Heart left ventricle (tissue), 16 donors: ENCODE measurements around the gene IGFBP1. TPM values are rescaled to one million over a fixed set of nuclear protein-coding genes. Genes with fewer than 3 reads are reported as not detected.

Experiments used
- ATAC-seq, 4 donors: fragments of 200-7000 bp; cut with Tn5 transposase; one replicate each; pipeline ENCODE4 v1.9.1; 2020 to 2022; ENCODE audit warnings: moderate library complexity in 4 of 4, mild to moderate bottlenecking in 3 of 4, moderate number of reproducible peaks in 1 of 4
- DNase-seq, 5 donors: peaks; one replicate each; pipeline ENCODE4 v3.0.0-alpha.2; 2020
- H3K27ac ChIP-seq, 12 donors: fragments of 200-600 bp; sonication (generic) in 4 of 12; one replicate each; pipeline versions ENCODE4 v1.5.0 to v1.8.0; 2016 to 2022; ENCODE audit warnings: mild to moderate bottlenecking in 2 of 12
- H3K27me3 ChIP-seq, 9 donors: fragments of 200-600 bp; sonication (generic) in 2 of 9; one replicate each; pipeline versions ENCODE4 v1.5.1 to v1.8.0; 2016 to 2022; ENCODE audit warnings: mild to moderate bottlenecking in 3 of 9
- H3K36me3 ChIP-seq, 9 donors: fragments of 200-600 bp; sonication (generic) in 2 of 9; one replicate each; pipeline versions ENCODE4 v1.5.0 to v1.8.0; 2018 to 2022; ENCODE audit warnings: mild to moderate bottlenecking in 2 of 9
- H3K4me1 ChIP-seq, 12 donors: fragments of 200-600 bp; sonication (generic) in 4 of 12; one replicate each; pipeline versions ENCODE4 v1.5.0 to v1.8.0; 2016 to 2022; ENCODE audit warnings: mild to moderate bottlenecking in 3 of 12
- H3K4me3 ChIP-seq, 12 donors: fragments of 200-600 bp; sonication (generic) in 4 of 12; one replicate each; pipeline versions ENCODE4 v1.5.0 to v1.8.0; 2017 to 2022; ENCODE audit warnings: mild to moderate bottlenecking in 9 of 12, moderate library complexity in 4 of 12
- H3K9me3 ChIP-seq, 12 donors: fragments of 200-600 bp; sonication (generic) in 4 of 12; one replicate each; pipeline versions ENCODE4 v1.5.0 to v1.8.0; 2016 to 2022; ENCODE audit warnings: mild to moderate bottlenecking in 1 of 12
- POLR2A ChIP-seq, 2 donors: fragments of 450-650 bp; IDR thresholded peaks; one replicate each; pipeline ENCODE4 v1.6.1; 2017; ENCODE audit warnings: antibody characterized with exemption in 2 of 2, mild to moderate bottlenecking in 2 of 2, moderate library complexity in 2 of 2
- WGBS, 4 donors: extraction: QIAGEN DNeasy Blood & Tissue Kit in 2 of 4; methylation state at CpG; one replicate each; pipeline versions ENCODE4 v1.1.5 to v1.1.7; 2013 to 2018; 5-methylcytosine and 5-hydroxymethylcytosine counted together
- intact Hi-C, 10 donors: fragments of 100-400 bp; cut with DNase I; formaldehyde crosslinking; loops; one replicate each; pipeline versions ENCODE4 v1.11.1 to v1.14.2; 2022
- polyA plus RNA-seq, 2 donors: library from polyadenylated mRNA; stranded (reverse); fragments of 200-250 nt; gene quantifications; one replicate each; pipeline ENCODE4 v1.2.3, GENCODE V29; 2013
- total RNA-seq, 9 donors: library from RNA; depleted of rRNA in 2 of 9; stranded (reverse); fragments of >200 nt in 2 of 9; fragmentation: NEBNext Ultra II Directional in 3 of 9; extraction: Animal tissue kit (Norgen Biotek cat#: 25700) in 3 of 9; gene quantifications; one replicate each; pipeline versions ENCODE4 v1.1.0 to v1.2.4, GENCODE V29; 2016 to 2023
- TF ChIP-seq, protein P1 (sequence below), 12 donors: fragments of 200-600 bp; sonication (generic) in 4 of 12; IDR thresholded peaks; one replicate each; pipeline versions ENCODE4 v1.5.0 to v1.8.0; 2018 to 2022; ENCODE audit warnings: antibody characterized with exemption in 12 of 12, mild to moderate bottlenecking in 5 of 12
- donor health status: ischemic (EF 13 %, LVEDD 7.1; RV severe dilation, severe dysfunction).
- donor health status: healthy with polysubstance abuse.
- donor health status: DM: no; HTN: yes; CAD: no.
- donor health status: DM: no; HTN: no; CAD: no.
- donor health status: ischemic (EF 25% LVEDD 6.9; RV normal size, moderate dysfunction).
- donor health status: ischemic (EF 25% LVEDD 5.7; RV mildly dilated, moderate dysfunction).
- donor health status: healthy.
- donor health status: DM: yes; HTN: yes; CAD: no.
- donor health status: ischemic (EF 35%, LVEDD 5.7; RV mildly dilated, moderate dysfunction).
- donor health status: nonischemic (EF 11% LVEDD 7.7; RV severe dilation, severe dysfunction).
- donor health status: DM: yes; HTN: yes; CAD: no.
- donor health status: PGD.
- donor health status: ischemic (EF 29% LVEDD 5.4; RV normal size, mild dysfunction).
- donor health status: nonischemic (EF 23%, LVEDD 6.1; RV moderate dilation, normal function).

Gene IGFBP1
- total and polyA plus RNA-seq, 11 donors, result 1.8 TPM; not detected in 10

DNA sequence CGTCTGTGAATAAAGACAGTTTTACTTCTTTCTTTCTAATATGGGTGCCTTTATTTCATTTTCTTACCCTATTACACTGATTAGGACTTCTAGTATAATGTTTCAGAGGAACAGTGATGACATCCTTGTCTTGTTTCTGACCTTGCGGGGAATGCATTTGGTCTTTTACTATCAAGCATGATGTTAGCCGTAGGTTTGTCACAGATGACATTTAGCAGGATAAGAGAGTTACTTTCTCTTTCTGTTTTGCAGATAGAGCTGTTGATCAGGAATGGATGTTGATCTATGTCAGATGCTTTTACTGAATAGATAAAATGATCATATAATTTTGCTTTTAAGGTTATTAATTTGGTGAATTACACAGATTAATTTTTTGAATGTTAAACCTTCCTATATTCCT lies 39.4 kb downstream of the IGFBP1 start:
- WGBS, 4 donors, result 79 to 86% (median 84%) methylated on average over 3 of the region's 3 CpGs
- ATAC-seq, result no peak

DNA sequence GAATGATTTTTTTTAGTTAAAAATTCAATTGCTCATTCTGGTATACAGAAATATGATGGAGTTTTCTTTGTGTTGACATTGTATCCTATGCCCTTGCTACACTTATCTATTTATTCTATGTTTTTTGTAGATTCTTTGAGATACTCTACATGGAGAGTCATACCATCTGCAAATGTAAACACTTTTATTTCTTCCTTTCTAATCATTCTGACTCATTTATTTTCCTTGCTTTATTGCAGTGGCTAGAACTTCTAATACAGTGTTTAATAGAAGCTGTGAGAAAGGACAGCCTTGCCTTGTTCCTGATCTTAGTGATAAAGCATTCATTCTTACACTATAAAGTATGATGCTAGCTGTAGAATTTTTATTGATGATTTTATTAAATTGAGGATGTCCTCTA lies 42.7 kb downstream of the IGFBP1 start:
- H3K4me1 ChIP-seq, result no peaks in the 10 kb centered on the region
- no peak overlapping the region for H3K27ac ChIP-seq
- ATAC-seq (no peak), DNase-seq (no peak)
- H3K36me3 ChIP-seq, result no peaks in the 10 kb centered on the region
- TF ChIP-seq POLR2A (IDR thresholded peaks at IDR 0.05), result no peak
- TF ChIP-seq, protein P1, sequence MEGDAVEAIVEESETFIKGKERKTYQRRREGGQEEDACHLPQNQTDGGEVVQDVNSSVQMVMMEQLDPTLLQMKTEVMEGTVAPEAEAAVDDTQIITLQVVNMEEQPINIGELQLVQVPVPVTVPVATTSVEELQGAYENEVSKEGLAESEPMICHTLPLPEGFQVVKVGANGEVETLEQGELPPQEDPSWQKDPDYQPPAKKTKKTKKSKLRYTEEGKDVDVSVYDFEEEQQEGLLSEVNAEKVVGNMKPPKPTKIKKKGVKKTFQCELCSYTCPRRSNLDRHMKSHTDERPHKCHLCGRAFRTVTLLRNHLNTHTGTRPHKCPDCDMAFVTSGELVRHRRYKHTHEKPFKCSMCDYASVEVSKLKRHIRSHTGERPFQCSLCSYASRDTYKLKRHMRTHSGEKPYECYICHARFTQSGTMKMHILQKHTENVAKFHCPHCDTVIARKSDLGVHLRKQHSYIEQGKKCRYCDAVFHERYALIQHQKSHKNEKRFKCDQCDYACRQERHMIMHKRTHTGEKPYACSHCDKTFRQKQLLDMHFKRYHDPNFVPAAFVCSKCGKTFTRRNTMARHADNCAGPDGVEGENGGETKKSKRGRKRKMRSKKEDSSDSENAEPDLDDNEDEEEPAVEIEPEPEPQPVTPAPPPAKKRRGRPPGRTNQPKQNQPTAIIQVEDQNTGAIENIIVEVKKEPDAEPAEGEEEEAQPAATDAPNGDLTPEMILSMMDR (IDR thresholded peaks at IDR 0.05), result no peak
- H3K4me3 ChIP-seq, result no peak overlapping the region
- intact Hi-C loops, result loop anchor here in 1 of 10 donors (10.0 kb wide), 1 partner anchor 204 kb away; no protein-coding TSS in a partner anchor
- peaks cover 0 to 22% (median 0%) of the 10 kb centered on the region in 12 donors for H3K9me3 ChIP-seq
- H3K27me3 ChIP-seq, result no peaks in the 10 kb centered on the region

More for the DNA sequence above, 39.4 kb downstream of the IGFBP1 start:
- Histone ChIP-seq H3K27ac (no peak overlapping the region), H3K4me1 (peaks cover 0 to 4% (median under 1%) of the 10 kb centered on the region in 12 donors), H3K9me3 (peaks cover 0 to 22% (median 0%) of the 10 kb centered on the region in 12 donors), H3K36me3 (no peaks in the 10 kb centered on the region), H3K27me3 (peaks cover 0 to 8% (median 0%) of the 10 kb centered on the region in 9 donors), H3K4me3 (no peak overlapping the region)
- DNase-seq, result no peak
- intact Hi-C loops, result loop anchor here in 4 of 10 donors (5.0 to 10.0 kb wide), 8 partner anchors 50 to 1327 kb away; no protein-coding TSS in a partner anchor
- no peak for TF ChIP-seq POLR2A (IDR thresholded peaks at IDR 0.05)
- TF ChIP-seq, protein P1 (IDR thresholded peaks at IDR 0.05), result no peak

DNA sequence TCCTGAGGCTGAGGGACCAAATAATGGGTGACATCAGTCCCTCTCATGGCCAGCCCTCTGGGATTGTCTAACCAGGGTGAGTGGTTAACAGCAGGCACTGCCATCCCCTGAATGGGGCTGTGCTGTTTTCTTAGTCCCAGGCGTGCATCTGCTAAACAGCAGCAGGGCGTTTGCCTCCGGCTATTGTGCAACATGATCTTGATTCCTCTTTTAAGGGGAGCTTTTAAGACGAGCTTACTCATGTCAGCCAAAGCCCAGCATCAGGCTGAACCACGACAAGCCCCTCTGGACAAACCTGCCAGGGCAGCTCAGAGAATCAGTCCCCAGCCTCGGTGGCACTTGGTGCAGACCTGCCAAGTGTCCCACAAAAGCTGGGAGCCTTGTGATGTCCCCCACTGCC lies 49.0 kb downstream of the IGFBP1 start:
- DNase-seq, result no peak
- TF ChIP-seq, protein P1 (IDR thresholded peaks at IDR 0.05), result no peak
- no peak for TF ChIP-seq POLR2A (IDR thresholded peaks at IDR 0.05)
- Histone ChIP-seq H3K4me1 (no peaks in the 10 kb centered on the region), H3K9me3 (no peaks in the 10 kb centered on the region), H3K4me3 (no peak overlapping the region), H3K27me3 (no peaks in the 10 kb centered on the region), H3K27ac (no peak overlapping the region), H3K36me3 (no peaks in the 10 kb centered on the region)
- intact Hi-C loops, result loop anchor here in 1 of 10 donors (10.0 kb wide), 1 partner anchor 198 kb away; no protein-coding TSS in a partner anchor
- no peak for ATAC-seq
- WGBS, 4 donors, result 72 to 95% (median 81%) methylated on average over 3 to 6 of the region's 6 CpGs

DNA sequence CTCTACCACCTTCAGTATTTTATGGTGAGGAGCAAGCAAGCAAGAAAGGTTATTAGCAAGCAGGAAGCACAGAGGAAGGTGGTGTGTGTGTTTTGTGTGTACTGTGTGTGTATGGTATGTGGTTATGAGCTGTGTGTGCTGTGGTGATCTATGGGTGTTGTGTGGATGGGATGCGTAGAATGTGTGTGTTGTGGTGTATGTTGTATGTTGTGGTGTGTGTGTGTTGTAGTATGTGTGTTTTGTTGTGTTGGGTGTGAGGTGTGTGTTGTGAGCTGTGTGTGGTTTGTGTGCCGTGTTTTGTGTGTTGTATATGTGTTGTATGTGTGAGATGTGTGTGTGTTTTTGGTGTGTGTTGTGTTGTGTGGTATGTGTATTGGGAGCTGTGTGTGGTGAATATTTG lies 49.6 kb downstream of the IGFBP1 start:
- TF ChIP-seq, protein P1 (IDR thresholded peaks at IDR 0.05), result no peak
- TF ChIP-seq POLR2A (IDR thresholded peaks at IDR 0.05), result no peak
- WGBS, 4 donors, result 98 to 100% (median 99%) methylated on average over 2 of the region's 2 CpGs
- no peak overlapping the region for H3K4me3 ChIP-seq
- DNase-seq (no peak), ATAC-seq (no peak)
- intact Hi-C loops, result loop anchor here in 1 of 10 donors (10.0 kb wide), 1 partner anchor 197 kb away; no protein-coding TSS in a partner anchor
- no peaks in the 10 kb centered on the region for H3K4me1 ChIP-seq
- no peaks in the 10 kb centered on the region for H3K36me3 ChIP-seq
- no peak overlapping the region for H3K27ac ChIP-seq
- H3K9me3 ChIP-seq, result no peaks in the 10 kb centered on the region
- no peaks in the 10 kb centered on the region for H3K27me3 ChIP-seq
